Spinal cord (tissue), 10 donors: ENCODE results near the gene RBPJ. TPM values are rescaled to one million over a fixed set of nuclear protein-coding genes. Genes with fewer than 3 reads are reported as not detected.
A peak's percentile ranks its signal among the peaks of the same experiment; 100 is the strongest.

ENCODE experiments used
- DNase-seq, 6 donors: peaks; one replicate each; pipeline versions ENCODE4 v3.0.0 to v3.0.0-alpha.2; 2013 to 2015; ENCODE audit warnings: low spot score in 6 of 6, low read depth in 4 of 6
- H3K27ac ChIP-seq: one replicate; pipeline ENCODE4 v1.5.1; 2013; ENCODE audit warnings: low read depth, low read length, control low read depth
- H3K27me3 ChIP-seq: one replicate; pipeline ENCODE4 v1.6.1; 2013; ENCODE audit warnings: low read length; ENCODE audit not compliant: control insufficient read depth, insufficient read depth
- H3K36me3 ChIP-seq: one replicate; pipeline ENCODE4 v1.6.1; 2013; ENCODE audit warnings: low read length; ENCODE audit not compliant: control insufficient read depth, insufficient read depth
- H3K4me1 ChIP-seq: one replicate; pipeline ENCODE4 v1.6.1; 2013; ENCODE audit warnings: low read length; ENCODE audit not compliant: control insufficient read depth, insufficient read depth
- H3K4me3 ChIP-seq: one replicate; pipeline ENCODE4 v1.5.1; 2013; ENCODE audit warnings: low read depth, low read length, control low read depth
- H3K9me3 ChIP-seq: one replicate; pipeline ENCODE4 v1.6.1; 2013; ENCODE audit warnings: low read length; ENCODE audit not compliant: control insufficient read depth, insufficient read depth
- WGBS: methylation state at CpG from one replicate; pipeline ENCODE4 v1.1.5; 2013; ENCODE audit warnings: missing lambda C conversion rate; ENCODE audit not compliant: insufficient coverage; 5-methylcytosine and 5-hydroxymethylcytosine counted together
- polyA plus RNA-seq, 2 donors: library from polyadenylated mRNA; unstranded; fragments of 120-200 nt; gene quantifications; one replicate each; pipeline ENCODE4 v1.2.1, GENCODE V29; 2013; ENCODE audit not compliant: insufficient read length in 2 of 2
- total RNA-seq, 2 donors: library from RNA; depleted of rRNA in 1 of 2; stranded (reverse); fragments of 120-200 nt in 1 of 2; fragments of >200 nt in 1 of 2; gene quantifications; one replicate each; pipeline versions ENCODE4 v1.2.3 to v1.2.4, GENCODE V29; 2013 to 2014
- donor health status: healthy.

The RBPJ gene
- total and polyA plus RNA-seq, 4 donors = 79.7 to 122 (median 96.5) TPM

GRCh38 chr4:26407476-26407875, 86.7 kb downstream of the RBPJ start:
- no peaks in the 10 kb centered on the region for H3K9me3 ChIP-seq
- DNase-seq = no peak
- WGBS = no CpG with 5 or more reads among the region's 1 CpG
- no peak overlapping the region for H3K27ac ChIP-seq
- no peaks in the 10 kb centered on the region for H3K27me3 ChIP-seq
- H3K4me3 ChIP-seq = no peak overlapping the region
- H3K4me1 ChIP-seq = no peaks in the 10 kb centered on the region
- no peaks in the 10 kb centered on the region for H3K36me3 ChIP-seq

- H3K4me1 ChIP-seq = peaks cover 3% of the 10 kb centered on the region
- H3K9me3 ChIP-seq = no peaks in the 10 kb centered on the region
- peak; percentile 58 to 95 (median 73) for DNase-seq
- H3K4me3 ChIP-seq = no peak overlapping the region
- 14% methylated on average over 1 of the region's 2 CpGs for WGBS
- no peak overlapping the region for H3K27ac ChIP-seq
- H3K36me3 ChIP-seq = no peaks in the 10 kb centered on the region
- H3K27me3 ChIP-seq = no peaks in the 10 kb centered on the region
Measured at GRCh38 chr4:26410385-26411293, 89.8 kb downstream of the RBPJ start.

GRCh38 chr4:26412381-26413372, 91.9 kb downstream of the RBPJ start:
- 42% methylated on average over 5 of the region's 7 CpGs for WGBS
- peak; percentile 53 to 88 (median 71) for DNase-seq
- no peaks in the 10 kb centered on the region for H3K9me3 ChIP-seq
- H3K27me3 ChIP-seq = no peaks in the 10 kb centered on the region
- no peak overlapping the region for H3K4me3 ChIP-seq
- H3K36me3 ChIP-seq = no peaks in the 10 kb centered on the region
- no peak overlapping the region for H3K27ac ChIP-seq
- H3K4me1 ChIP-seq = peaks cover 3% of the 10 kb centered on the region

GRCh38 chr4:26413582-26413981, 92.8 kb downstream of the RBPJ start:
- Histone ChIP-seq H3K4me1 (peaks cover 3% of the 10 kb centered on the region), H3K4me3 (no peak overlapping the region), H3K9me3 (no peaks in the 10 kb centered on the region), H3K36me3 (no peaks in the 10 kb centered on the region), H3K27ac (no peak overlapping the region), H3K27me3 (no peaks in the 10 kb centered on the region)
- no CpG with 5 or more reads among the region's 3 CpGs for WGBS
- DNase-seq = no peak

- Histone ChIP-seq H3K4me1 (peaks cover under 1% of the 10 kb centered on the region), H3K9me3 (no peaks in the 10 kb centered on the region), H3K36me3 (no peaks in the 10 kb centered on the region), H3K27me3 (no peaks in the 10 kb centered on the region), H3K27ac (no peak overlapping the region), H3K4me3 (no peak overlapping the region)
- WGBS = no CpG with 5 or more reads among the region's 1 CpG
- DNase-seq = no peak
Measured at GRCh38 chr4:26418107-26418506, 97.3 kb downstream of the RBPJ start.

GRCh38 chr4:26418850-26419249, 98.0 kb downstream of the RBPJ start:
- H3K27ac ChIP-seq = no peak overlapping the region
- DNase-seq = no peak

GRCh38 chr4:26420438-26420837, 99.6 kb downstream of the RBPJ start:
- no peaks in the 10 kb centered on the region for H3K27me3 ChIP-seq
- H3K27ac ChIP-seq = no peak overlapping the region
- no peaks in the 10 kb centered on the region for H3K36me3 ChIP-seq

More at GRCh38 chr4:26418850-26419249, 98.0 kb downstream of the RBPJ start:
- WGBS = 95% methylated on average over 7 of the region's 9 CpGs
- no peaks in the 10 kb centered on the region for H3K36me3 ChIP-seq
- H3K4me3 ChIP-seq = no peak overlapping the region
- H3K9me3 ChIP-seq = no peaks in the 10 kb centered on the region
- no peaks in the 10 kb centered on the region for H3K27me3 ChIP-seq
- no peaks in the 10 kb centered on the region for H3K4me1 ChIP-seq

GRCh38 chr4:26420913-26421312, 100.1 kb downstream of the RBPJ start:
- 57% methylated on average over 1 of the region's 1 CpG for WGBS
- Histone ChIP-seq H3K27ac (no peak overlapping the region), H3K9me3 (no peaks in the 10 kb centered on the region), H3K4me3 (no peak overlapping the region), H3K4me1 (no peaks in the 10 kb centered on the region), H3K27me3 (no peaks in the 10 kb centered on the region), H3K36me3 (no peaks in the 10 kb centered on the region)
- DNase-seq = no peak

More at GRCh38 chr4:26420438-26420837, 99.6 kb downstream of the RBPJ start:
- no CpG with 5 or more reads among the region's 2 CpGs for WGBS
- Histone ChIP-seq H3K4me3 (no peak overlapping the region), H3K4me1 (no peaks in the 10 kb centered on the region), H3K9me3 (no peaks in the 10 kb centered on the region)
- no peak for DNase-seq

- H3K9me3 ChIP-seq = no peaks in the 10 kb centered on the region
- no peaks in the 10 kb centered on the region for H3K4me1 ChIP-seq
- H3K27me3 ChIP-seq = no peaks in the 10 kb centered on the region
- WGBS = no CpG with 5 or more reads among the region's 2 CpGs
- no peaks in the 10 kb centered on the region for H3K36me3 ChIP-seq
- no peak overlapping the region for H3K27ac ChIP-seq
- H3K4me3 ChIP-seq = no peak overlapping the region
- DNase-seq = peak in 3 of 6 donors; percentile 23 to 77 (median 52)
Measured at GRCh38 chr4:26424153-26424552, 103.3 kb downstream of the RBPJ start.
